GF-D8 (cell line): ENCODE measurements around the gene BDP1.
"Not testable (repeated sequence)": the region's sequence is repeated elsewhere in the genome, so short reads cannot be mapped to it uniquely, and the experiment has no call there.

ENCODE experiments used
- DNase-seq: peaks from one replicate; lab custom pipeline; 2025; lab: John Stamatoyannopoulos, UW

The BDP1 gene

GRCh38 chr5:71569748-71570509 lies 114.5 kb downstream of the BDP1 start:
- DNase-seq = no peak

- not testable (repeated sequence) for DNase-seq
Measured at GRCh38 chr5:71571811-71572210, 116.4 kb downstream of the BDP1 start.

- DNase-seq = no peak
Measured at GRCh38 chr5:71573591-71573990, 118.1 kb downstream of the BDP1 start.

DNA sequence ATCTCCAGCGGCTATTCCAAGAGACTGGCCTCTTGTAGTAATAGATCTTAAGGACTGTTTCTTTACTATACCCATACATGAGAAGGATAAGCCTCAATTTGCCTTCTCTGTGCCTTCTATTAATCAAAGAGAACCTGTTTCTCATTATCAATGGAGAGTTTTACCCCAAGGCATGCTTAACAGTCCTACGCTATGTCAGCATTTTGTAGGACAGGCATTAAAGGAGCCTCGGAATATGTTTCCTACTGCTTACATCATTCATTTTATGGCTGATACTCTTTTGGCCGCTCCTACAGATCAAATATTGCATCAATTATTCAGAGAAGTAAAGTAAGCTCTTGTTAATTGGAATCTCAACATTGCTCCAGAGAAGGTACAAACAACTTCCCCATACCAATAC lies 120.1 kb downstream of the BDP1 start:
- not testable (repeated sequence) for DNase-seq

DNA sequence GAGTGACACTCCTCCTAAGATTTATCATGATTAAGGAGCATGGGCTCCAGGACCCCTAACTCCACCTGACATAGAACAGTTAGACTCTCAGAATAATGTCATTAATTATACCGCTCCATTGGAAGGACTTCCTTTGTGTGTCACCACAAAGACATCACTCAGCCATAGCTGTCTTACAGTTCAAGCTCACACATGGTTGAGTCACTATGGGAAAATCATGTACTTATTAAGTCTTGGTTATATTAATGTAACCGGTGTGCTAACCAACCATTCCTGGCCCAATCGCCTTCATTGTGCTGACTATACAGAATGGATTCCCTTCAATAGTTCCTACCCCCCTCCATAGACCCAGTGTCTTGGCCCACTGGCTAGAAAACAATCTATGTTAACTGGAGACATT lies 120.8 kb downstream of the BDP1 start:
- no peak for DNase-seq

- DNase-seq = not testable (repeated sequence)
Measured at GRCh38 chr5:71577839-71578238, 122.4 kb downstream of the BDP1 start.

DNA sequence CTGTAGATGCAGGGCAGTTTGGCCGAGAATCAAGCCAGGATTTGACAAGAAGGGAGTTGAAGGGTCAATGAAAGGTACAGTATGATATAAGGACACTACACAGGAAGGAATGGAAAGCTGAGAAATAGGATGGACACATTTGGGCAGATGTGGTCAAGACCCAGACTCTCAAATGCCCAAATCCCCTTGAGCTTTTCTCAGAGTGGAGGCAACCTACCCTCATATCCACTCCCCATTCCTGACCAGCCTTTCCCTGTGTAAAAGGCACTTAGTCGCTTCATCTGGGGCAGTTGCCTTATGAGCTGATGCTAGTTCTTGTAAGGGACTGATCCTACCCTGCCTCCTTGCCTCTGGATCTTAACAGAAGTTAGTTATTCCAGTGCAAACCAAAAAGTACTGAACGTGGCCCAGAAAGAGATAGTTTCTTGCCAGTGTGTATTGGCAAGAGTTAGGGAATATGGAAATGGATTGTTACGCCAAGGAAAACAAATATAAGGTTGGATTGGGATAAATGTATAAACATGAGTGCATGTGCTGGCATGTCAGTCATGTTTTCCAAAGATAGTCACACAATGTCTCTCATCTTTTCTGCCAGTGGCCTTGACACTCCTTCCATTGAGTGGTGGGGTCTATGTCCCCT lies 127.6 kb downstream of the BDP1 start:
- no peak for DNase-seq

- peak; percentile 76 for DNase-seq
Measured at GRCh38 chr5:71586052-71586940, 130.8 kb downstream of the BDP1 start.

DNA sequence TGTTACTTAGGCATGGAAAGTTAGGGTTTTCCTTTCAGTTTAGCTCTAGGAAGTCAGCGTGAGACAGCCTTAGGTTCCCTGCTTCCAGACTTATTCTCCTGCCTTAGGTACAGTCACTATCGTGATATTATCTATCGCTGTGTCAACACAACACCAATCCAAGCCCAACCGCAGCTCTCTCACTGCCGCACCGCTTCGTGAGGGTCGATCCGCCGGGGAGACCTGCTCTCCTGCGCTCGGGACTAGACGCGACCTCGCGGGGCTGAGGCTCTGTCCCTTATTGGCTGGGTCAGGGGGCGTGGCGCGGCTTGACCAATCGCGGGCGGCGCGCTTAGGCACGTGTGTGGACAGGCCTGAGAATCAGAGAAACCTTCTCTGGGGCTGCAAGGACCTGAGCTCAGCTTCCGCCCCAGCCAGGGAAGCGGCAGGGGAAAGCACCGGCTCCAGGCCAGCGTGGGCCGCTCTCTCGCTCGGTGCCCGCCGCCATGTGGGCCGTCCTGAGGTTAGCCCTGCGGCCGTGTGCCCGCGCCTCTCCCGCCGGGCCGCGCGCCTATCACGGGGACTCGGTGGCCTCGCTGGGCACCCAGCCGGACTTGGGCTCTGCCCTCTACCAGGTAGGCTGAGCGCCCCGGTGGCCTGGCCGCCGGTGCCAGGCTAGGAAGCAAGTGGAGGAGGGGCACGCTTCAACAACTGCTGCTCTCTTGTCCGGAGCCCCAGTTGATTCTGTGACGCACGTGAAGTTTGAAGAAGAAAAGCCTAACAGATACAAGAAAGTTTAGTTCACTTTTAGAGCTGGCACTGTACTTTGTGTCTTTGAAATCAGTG lies 131.7 kb downstream of the BDP1 start, which contains the start of gene MCCC2:
MCCC2 (plus strand) TSS at position 400 of the 825 bp plus-strand sequence; CDS start at position 486, 86 bp downstream.
- DNase-seq = peak; percentile 74

DNA sequence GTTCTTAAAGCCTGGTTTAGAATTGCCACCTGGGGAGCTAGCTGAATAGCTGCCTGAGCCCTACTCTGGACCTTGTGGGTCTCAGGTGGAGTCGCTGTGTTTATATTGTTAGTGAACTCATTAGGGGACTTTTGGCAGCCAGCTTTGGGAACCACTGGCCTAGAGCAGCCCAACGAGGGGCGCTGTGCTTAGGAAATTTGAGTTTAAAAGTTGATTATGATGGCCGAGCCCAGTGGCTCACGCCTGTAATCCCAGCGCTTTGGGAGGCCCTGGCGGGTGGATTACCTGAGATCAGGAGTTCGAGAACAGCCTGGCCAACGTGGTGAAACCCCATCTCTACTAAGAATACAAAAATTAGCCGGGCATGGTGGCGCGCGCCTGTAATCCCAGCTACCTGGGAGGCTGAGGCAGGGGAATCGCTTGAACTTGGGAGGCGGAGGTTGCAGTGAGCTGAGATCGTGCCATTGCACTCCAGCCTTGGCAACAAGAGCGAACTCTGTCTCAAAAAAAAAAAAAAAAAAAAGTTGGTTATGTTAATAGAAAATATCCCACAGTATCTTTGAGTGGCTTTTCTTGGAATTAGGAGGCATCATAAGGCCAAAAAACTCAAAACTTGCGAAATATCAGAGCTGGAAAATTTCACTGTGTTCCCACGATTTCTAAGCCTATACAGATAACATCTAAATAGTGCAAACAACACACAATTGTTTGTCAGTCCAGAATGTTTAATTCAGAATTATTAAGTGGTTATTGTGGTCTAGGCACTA lies 132.5 kb downstream of the BDP1 start:
- DNase-seq = no peak

- no peak for DNase-seq
Measured at GRCh38 chr5:71588533-71588885, 133.1 kb downstream of the BDP1 start.

- no peak for DNase-seq
Measured at GRCh38 chr5:71589903-71590302, 134.5 kb downstream of the BDP1 start.

- no peak for DNase-seq
Measured at GRCh38 chr5:71591100-71591499, 135.6 kb downstream of the BDP1 start.

DNA sequence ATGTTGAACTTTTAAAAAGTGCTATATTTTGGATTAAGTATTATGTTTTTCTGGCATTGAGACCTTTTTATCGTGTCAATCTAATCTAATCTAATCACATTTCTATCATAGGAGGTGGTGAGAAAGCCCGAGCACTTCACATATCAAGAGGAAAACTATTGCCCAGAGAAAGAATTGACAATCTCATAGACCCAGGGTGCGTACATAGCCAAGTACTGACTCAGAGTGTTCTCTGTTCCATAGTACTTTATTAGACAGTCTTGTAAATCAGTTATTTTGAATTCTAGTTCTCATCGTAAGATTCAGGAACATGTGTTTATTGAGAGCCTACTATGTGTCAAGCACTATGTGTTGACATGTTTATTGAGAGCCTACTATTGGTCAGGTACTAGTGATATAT lies 140.7 kb downstream of the BDP1 start:
- DNase-seq = no peak

DNA sequence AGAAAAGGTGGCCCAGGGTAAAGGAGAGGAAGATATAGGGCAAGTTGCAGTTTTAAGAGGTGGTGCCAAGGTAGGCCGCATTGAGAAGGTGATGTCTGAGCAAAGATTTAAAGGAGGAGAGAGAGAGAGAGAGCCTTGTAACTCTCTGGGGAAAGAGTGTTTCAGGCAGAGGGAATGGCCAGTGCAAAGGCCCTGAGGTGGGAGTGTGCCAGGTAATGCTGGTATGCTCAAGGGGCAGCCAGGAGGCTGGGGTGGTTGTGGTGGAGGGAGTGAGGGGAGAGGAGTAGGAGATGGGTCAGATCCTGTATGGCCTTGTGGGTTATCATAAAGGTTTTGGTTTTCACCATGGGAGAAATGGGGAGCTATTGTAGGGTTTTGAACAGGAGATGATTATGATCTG lies 141.6 kb downstream of the BDP1 start:
- DNase-seq = no peak

GRCh38 chr5:71600783-71601182 lies 145.3 kb downstream of the BDP1 start:
- DNase-seq = no peak

- no peak for DNase-seq
Measured at GRCh38 chr5:71601222-71602026, 146.0 kb downstream of the BDP1 start.

DNA sequence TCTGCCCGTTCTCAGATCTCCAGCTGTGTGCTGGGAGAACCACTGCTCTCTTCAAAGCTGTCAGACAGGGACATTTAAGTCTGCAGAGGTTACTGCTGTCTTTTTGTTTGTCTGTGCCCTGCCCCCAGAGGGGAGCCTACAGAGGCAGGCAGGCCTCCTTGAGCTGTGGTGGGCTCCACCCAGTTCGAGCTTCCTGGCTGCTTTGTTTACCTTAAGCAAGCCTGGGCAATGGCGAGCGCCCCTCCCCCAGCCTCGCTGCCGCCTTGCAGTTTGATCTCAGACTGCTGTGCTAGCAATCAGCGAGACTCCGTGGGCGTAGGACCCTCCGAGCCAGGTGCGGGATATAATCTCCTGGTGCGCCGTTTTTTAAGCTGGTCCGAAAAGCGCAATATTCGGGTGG lies 154.5 kb downstream of the BDP1 start:
- DNase-seq = not testable (repeated sequence)

- no peak for DNase-seq
Measured at GRCh38 chr5:71615809-71616208, 160.4 kb downstream of the BDP1 start.
